Measurements from ENCODE around the gene CD9.
A peak's percentile ranks its signal among the peaks of the same experiment; 100 is the strongest.
"Not testable (repeated sequence)": the region's sequence is repeated elsewhere in the genome, so short reads cannot be mapped to it uniquely, and the experiment has no call there.

Gene CD9, protein sequence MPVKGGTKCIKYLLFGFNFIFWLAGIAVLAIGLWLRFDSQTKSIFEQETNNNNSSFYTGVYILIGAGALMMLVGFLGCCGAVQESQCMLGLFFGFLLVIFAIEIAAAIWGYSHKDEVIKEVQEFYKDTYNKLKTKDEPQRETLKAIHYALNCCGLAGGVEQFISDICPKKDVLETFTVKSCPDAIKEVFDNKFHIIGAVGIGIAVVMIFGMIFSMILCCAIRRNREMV

DNA sequence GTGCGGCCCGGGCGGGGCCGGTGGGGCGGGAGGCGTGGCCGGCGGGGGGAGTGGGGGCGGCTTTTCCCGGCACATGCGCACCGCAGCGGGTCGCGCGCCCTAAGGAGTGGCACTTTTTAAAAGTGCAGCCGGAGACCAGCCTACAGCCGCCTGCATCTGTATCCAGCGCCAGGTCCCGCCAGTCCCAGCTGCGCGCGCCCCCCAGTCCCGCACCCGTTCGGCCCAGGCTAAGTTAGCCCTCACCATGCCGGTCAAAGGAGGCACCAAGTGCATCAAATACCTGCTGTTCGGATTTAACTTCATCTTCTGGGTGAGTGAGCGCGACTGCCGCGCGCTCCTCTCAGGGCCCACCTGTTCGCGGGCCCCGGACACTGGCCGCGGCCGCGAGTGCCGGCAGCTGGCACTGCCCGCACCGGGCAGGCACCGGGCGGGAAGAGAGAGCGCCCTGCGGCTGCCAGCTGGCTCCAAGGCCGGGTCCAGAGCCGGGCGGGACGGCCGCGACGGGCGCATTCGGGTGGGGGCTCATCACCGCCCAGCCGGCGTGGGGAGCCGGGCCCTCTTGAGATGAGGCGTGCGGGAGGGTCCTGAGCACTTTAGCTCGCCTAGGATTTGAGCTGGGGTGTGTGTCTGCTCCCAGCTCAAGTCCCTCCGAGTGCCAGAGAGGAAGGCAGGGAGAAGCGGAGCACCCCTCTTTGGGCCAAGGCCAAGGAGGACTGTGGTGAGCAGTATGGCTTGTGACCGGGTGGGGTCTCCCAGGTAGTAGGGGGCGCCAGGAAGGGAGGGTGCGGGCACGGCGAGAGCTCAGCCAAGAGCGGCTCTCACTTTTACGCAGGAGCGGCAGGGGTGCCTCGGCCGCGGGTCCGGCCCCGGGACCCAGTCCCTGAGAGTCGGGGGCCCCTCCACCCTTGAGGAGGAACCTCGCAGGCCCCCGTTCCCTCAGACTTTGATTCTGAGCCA, at the start of gene CD9:
Gene CD9 (plus strand): TSS at position 145 of the 957 bp plus-strand sequence. CDS start 100 bp downstream, at position 245.
- DNase-seq, result peak; percentile 49

DNA sequence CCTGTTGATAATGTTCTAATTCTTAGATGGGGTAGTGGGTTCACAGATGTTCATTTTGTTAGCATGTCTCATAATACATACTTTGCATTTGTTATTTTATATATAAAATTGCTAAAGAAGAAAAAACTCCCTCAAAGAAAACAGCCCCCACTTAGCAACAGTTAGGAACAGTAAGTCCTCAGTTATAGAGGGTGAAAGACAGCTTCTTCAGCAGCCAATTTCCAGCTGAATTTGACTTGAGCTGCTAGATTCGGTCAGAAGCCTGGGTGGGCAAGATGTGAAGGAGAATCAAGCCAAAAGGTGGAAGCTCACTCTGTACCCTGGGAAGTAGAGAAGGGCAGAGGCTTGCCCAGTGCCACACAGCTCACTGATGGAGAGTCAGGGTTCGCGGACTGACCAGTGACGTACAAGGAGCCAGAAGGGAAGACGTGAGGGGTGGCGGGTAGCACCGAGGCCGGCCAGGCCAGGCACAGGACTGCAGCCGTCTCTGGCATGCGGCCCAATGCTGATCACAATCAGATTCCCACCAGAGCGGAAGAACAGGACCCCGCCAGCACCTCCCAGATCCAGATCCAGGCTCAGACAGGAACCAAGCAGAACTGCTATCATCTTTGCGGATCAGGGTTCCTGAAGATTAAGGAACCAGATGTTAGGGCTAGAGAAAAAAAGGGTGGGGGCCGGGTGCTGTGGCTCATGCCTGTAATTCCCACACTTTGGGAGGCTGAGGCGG, 45.3 kb upstream of the CD9 start:
- DNase-seq, result no peak

DNA sequence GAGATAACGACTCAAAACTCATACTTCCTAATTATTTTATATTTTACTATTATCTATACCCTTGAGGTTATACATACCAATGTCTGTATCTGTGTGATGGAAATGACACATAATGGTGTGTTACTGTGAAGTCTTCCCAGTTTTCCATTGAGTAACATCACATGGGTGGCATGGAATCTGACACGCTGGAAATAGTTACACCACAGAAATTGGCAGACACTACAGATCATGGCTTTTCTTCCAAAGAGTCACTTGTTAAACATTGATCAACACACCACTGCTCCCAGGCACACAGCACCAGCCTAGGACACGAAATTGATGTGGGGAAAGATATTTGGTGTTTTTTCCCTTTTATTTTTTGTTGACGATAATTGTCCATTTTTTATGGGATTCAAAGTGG, 42.7 kb upstream of the CD9 start:
- DNase-seq, result no peak

DNA sequence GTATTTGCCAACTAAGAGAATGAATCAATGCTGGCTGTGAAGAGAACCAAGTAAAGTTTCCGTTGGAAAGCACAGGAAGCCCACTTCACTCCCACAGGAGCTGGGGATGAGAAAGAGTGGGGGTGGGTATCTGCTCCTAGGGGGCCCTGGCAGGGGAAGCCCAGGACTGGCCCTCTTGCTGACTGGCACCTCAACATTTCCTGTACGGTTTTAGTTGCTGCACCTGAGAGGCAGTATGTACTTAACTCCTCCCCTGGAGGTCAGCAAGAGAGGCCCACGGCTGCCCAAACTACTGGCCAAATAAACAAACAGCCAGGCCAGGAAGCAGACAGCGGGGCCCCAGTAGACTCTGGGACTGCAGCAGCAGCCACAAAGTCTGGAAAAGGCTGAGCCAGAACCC, 41.9 kb upstream of the CD9 start:
- DNase-seq, result no peak

DNA sequence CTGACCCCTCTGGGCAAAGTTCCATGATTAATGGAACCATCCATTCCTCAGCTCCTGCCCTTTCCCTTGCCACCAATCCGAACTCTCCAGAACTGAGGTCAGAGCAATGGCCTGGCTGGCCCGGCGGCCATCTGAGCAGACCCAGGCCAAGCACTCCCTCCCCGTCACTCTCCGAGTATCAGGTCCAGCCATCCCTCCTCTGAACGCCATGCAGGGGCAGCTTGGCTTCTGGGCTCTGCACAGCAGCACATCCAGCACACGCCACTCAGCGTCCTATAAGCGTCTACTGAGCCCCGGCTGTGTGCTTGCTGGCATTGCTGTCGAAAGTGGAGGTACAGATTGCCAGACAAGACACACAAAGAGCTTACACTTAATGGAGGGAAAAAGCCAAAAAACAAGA, 41.5 kb upstream of the CD9 start:
- DNase-seq, result no peak

DNA sequence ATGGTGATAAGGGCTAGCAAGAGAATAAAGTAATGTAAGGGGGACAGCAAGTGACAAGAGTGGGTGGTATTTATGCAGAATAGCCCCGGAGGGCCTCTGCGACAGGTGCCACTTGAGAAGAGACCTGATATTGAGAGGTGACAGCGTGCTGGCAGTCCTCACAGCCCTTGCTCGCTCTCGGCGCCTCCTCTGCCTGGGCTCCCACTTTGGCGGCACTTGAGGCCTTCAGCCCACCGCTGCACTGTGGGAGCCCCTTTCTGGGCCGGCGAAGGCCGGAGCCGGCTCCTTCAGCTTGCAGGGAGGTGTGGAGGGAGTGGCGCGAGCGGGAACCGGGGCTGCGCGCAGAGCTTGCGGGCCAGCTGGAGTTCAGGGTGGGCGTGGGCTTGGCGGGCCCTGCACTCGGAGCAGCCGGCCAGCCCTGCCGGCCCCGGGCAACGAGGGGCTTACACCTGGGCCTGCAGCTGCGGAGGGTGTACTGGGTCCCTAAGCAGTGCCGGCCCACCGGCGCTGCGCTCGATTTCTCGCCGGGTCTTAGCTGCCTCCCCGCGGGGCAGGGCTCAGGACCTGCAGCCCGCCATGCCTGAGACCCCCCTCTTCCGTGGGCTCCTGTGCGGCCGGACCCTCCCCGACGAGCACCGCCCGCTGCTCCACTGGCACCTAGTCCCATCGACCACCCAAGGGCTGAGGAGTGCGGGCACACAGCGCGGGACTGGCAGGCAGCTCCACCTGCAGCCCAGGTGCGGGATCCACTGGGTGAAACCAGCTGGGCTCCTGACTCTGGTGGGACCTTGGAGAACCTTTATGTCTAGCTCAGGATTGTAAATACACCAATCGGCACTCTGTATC, 40.8 kb upstream of the CD9 start:
- not testable (repeated sequence) for DNase-seq

DNA sequence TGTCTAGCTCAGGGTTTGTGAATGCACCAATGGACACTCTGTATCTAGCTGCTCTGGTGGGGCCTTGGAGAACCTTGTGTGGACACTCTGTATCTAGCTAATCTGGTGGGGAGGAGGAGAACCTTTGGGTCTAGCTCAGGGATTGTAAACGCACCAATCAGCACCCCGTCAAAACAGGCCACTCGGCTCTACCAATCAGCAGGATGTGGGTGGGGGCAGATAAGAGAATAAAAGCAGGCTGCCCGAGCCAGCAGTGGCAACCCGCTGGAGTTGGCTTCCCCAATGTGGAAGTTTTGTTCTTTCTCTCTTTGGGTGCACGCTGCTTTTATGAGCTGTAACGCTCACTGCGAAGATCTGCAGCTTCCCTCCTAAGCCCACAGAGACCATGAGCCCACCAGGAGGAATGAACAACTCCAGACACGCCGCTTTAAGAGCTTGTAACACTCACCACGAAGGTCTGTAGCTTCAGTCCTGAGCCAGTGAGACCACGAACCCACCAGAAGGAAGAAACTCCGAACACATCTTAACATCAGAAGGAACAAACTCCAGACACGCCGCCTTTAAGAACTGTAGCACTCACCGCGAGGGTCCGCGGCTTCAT, 40.1 kb upstream of the CD9 start:
- not testable (repeated sequence) for DNase-seq

DNA sequence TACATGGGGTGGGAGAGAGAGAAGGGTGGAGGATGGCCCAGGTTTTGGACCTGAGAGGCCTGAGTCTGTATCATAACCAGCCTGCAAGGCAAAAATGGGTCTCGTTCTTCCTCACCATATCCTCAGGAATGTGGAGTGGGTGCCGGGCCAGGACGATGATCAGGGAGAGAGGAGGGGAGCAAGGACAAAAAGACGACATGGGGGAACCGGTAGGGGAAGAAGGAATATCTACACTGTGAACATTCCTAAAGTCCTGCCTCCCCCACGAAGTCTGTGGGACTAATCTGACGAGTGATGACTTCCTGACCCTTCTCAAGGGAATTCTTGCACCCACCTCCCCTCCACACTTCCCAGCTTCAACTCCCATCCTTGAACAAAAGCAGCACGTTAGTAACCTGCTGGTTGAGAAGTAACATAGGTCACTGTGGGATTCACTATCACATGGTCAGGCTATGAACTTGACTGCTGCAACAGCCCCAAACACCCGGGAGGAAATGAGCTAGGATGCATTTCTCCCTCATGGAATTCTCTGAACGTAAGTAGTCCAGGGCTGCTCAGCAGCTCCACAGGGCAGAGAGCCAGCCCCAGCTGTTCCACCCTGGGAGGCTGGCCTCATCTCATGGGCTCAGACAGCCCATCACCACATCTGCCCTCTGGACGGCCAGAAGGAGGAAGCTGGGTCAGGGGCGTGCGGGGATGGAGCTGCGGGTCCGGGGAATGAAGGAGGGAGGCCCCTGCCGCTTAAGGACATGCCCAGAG, 38.9 kb upstream of the CD9 start:
- DNase-seq, result peak; percentile 2

DNA sequence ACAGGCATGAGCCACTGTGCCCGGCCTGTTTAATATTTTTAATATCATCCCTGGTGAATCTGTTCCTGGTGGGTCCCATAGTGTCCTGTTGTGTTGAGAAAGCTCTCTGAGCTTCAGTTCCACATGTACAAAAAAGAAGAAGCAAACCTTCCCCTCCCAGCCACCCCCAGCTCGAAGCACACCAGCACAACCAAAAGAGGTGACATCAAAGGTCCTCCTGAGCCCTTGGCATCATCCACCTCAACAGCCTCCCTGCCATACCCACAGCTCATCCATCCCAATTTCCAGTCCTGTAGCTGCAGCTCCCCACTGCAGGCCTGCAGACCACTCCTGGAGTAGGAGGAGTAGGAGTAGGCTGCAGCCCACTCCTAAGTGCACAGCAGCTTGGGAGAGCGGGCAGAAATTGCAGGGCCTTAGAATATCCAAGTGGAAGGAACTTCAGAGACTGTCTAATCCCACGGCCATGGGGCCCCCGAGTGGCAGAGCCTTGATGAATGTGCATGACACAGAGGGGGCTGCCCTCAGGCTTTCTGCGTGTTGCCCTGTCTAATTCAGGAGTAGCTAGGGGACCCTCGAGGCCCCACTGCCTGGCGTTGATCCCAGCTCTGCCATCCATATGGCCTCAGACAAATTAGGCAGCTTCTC, 36.7 kb upstream of the CD9 start:
- no peak for DNase-seq

DNA sequence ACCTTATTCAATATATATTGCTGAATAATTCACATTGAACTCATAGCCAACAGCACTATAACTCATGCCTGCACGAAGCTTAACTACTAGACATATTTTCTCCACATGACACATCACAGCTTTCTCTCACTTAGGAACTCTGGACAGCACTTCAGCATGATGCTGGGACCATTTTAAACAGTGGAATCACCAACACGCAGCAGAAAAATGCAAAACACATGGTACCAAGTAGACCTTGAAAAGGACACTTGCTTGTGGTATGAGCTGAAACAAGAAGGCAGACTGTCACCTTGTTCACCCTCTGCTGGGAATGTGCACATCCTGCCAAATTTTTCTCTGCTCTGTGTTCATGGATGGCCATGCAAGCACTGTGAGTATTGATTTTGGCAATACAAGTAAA, 34.8 kb upstream of the CD9 start:
- no peak for DNase-seq

DNA sequence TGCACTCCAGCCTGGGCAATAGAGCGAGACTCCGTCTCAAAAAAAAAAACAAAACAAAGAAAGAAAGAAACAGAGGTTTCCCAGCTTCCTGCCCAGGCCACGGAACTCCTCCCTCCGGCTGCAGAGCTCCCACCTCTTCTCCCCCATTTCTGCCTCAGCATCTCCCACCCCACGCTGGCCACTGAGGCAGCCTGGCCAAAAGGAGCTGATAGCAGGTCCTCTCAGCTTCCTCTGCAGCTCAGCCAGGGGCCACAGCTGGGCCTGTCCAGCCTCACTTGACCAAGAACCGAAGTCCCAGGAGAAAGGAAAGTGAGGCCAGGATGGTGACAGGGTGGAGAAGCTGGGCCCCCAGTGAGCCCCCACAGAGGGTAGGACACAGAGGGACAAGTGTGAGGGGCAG, 33.4 kb upstream of the CD9 start:
- DNase-seq, result no peak

DNA sequence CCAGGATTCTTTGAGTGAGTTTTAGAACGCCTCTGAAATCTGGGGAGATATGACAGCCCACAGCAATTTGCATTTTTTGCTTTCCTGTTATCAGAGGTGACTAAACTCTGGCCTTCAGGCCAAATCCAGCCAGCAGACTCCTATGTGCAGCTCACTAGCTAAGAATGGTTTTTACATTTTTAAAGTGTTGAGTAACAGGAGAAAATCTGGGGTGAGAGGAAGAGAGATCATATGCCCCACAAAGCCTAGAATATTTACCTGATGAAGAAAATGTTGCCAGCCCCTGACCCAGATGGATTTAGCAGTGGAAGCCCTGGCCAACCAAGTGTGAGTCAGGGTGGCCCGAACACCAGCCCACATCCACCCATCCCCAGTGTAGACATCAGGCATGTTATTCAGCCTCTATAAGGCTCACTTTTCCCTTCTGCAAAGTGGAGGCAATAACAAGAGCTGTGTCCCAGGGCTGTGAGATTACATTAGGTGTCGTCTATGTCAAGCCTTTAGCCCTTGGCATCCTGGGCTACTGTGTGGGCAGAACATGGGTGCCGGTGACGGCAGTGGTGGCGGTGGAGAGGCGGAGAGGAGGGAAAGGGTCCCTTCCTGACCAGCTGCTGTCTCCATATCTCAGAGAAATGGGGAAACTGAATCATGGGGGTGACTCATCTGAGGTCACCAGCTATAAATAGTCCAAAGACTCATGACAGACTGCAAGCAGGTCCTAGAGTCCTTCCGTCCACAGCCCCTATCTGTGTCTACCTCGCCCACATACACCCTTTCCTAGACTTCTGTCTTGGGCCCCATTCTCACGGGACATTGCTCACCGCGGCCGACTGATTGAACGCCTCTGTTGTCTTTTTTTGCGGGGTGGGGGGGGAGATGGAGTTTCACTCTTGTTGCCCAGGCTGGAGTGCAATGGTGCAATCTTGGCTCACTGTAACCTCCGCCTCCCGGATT, 32.6 kb upstream of the CD9 start:
- DNase-seq, result peak; percentile 3

DNA sequence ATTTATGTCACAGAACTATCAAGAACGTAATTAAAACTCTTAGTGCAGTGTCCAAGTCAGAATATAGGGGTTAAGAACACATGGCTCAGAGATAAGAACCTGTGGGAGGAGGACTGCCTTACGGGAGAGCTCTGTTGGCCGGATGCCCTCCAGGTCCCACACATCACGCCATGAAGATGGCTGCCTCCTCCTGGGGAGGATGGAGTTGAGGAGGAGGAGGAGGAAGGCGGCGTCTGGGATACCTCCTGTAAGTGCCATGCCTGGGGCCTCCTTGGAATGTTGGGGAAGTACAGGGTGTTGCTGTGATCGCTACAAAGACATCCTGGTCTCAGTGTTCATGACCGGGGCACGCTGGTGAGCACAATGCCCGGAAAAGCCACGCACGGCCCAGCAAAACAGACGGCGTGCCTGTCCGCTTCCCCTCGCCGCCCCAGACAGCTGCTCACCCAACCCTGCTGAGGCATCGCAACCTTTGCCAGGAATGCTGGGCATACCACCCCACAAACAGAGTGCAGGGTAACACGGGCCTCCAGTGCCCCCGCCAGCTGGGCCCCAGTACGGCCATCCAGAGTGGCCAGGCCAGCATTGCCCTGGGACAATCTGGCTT, 28.7 kb upstream of the CD9 start:
- DNase-seq, result no peak

DNA sequence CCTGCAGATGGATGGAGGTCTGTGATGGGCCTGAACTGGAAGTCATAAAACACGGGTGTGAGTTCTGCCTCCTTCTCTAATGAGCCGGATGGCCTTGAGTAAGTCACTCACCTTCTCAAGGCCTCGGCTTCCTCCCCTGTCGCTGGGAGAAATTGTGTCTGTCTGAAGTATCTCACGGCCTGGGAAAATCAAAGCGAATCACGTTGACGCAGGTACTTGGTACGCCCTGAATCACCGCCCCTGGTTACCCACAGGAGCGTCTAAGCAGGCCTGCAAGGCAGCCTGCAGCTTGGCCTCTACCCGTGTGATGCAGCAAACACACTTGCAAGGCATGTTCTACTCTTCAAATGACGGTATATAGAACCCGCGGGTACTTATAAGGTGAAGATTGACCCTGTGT, 28.1 kb upstream of the CD9 start:
- no peak for DNase-seq

DNA sequence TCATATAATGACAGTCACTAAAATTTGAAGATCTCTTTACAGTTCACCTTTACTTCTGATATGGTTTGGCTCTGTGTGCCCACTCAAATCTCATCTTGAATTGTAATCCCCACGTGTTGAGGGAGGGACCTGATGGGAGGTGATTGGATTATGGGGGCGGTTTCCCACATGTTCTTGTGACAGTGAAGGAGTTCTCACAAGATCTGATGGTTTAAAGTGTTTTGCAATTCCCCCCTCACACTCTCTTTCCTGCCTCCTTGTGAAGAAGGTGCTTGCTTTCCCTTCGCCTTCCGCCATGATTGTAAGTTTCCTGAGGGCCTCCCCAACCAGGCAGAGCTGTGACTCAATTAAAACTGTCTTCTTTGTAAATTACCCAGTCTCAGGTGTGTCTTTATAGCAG, 27.3 kb upstream of the CD9 start:
- no peak for DNase-seq

DNA sequence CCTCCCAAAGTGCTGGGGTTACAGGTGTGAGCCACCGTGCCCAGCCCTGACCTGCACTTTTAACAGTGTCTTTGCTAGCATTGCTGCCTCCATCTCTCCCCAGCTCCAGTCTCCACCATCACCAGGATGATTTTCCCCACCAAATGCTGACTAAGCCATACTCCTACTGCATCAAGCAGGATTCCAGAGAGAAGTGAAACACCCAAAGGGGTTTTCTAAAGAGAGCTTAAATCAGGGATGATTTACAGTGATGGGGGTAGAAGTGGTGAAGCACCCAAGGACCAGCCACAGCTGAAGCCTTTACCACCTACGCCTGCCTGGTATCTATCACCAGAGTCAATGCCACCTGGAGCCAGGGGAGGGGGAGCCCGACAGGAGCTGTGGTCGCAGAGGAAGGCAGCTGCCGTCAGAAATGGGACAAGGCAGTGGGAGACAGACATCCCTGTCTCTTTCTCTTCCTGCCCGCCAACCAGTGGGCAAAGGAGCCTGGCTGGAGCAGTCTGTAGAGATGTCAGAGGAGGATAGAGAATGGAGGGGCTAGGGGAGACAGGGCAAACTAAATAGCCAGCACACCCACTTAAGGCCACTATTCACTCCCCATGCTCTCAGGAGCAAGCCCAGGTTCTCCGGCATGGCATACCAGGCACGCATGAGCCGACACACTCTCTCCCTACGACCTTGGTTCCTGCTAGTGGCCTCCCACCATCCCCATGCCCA, 22.4 kb upstream of the CD9 start:
- no peak for DNase-seq

DNA sequence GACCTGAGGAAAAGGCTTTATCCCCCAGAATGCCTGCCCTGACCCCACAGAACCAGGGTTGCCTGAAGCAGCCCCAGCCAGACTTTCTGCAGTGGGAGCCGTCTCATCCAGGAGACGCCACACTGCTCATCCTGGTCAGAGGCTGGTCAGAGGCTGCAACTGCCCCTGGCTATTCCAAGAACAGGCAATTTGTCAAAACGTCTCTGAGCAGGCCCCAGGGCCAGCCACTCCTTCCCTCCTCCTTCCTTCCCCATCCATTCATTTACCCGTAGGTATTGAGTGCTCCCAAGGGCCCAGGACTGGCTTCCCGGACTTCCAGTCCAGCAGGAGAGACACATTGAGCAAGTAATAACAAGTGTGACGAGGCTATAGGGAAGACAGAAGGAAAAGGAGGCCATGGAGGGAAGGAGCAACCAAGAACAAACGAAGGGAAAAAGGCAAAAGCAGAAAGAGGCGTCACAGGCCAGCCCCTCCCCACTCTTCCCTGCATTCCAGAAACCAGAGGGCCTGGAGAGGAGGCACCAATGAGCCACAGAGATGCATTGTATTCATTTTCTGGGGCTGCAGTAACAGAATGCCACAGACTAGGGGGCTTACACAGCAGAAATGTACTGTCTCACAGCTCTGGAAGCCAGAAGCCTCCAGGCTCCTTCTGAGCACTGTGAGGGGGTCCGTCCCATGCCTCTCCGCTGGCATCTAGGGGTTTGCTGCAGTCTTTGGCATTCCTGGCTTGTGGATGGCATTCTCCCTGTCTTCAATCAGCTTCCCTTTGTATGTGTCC, 21.0 kb upstream of the CD9 start:
- no peak for DNase-seq

All from midbrain (tissue), 1 donor.